Left ventricle myocardium inferior (tissue), 1 donor: ENCODE results near the gene AHSA1. TPM values are rescaled to one million over a fixed set of nuclear protein-coding genes. Genes with fewer than 3 reads are reported as not detected.

Source experiments
- DNase-seq: peaks from one replicate; pipeline ENCODE4 v3.0.0-alpha.2; 2020
- H3K27ac ChIP-seq: fragments of 200-600 bp; replicated peaks from 2 replicates; pipeline ENCODE4 v1.8.0; 2021
- H3K27me3 ChIP-seq: fragments of 200-600 bp; 2 replicates; pipeline ENCODE4 v1.8.0; 2021; ENCODE audit warnings: low read depth
- H3K36me3 ChIP-seq: fragments of 200-600 bp; 2 replicates; pipeline ENCODE4 v1.8.0; 2021
- H3K4me1 ChIP-seq: fragments of 200-600 bp; 2 replicates; pipeline ENCODE4 v1.8.0; 2021
- H3K4me3 ChIP-seq: fragments of 200-600 bp; 2 replicates; pipeline ENCODE4 v1.8.0; 2021; ENCODE audit warnings: mild to moderate bottlenecking, moderate library complexity
- H3K9me3 ChIP-seq: fragments of 200-600 bp; replicated peaks from 2 replicates; pipeline ENCODE4 v1.8.0; 2021
- intact Hi-C: fragments of 100-400 bp; cut with micrococcal nuclease; formaldehyde crosslinking; loops from one replicate; pipeline ENCODE4 v1.11.0; 2022
- total RNA-seq: library from RNA; stranded (reverse); fragmentation: NEBNext Ultra II Directional; extraction: Animal tissue kit (Norgen Biotek cat#: 25700); gene quantifications from one replicate; pipeline ENCODE4 v1.2.1, GENCODE V29; 2021
- TF ChIP-seq, protein P1 (sequence below): fragments of 200-600 bp; IDR thresholded peaks from 2 replicates; pipeline ENCODE4 v1.8.0; 2021; ENCODE audit warnings: antibody characterized with exemption, mild to moderate bottlenecking, borderline replicate concordance
- donor health status: DM: no; HTN: yes; CAD: no; lungs with severe emphysema.

The AHSA1 gene
- total RNA-seq, 1 donor from 2014 or later = 183 TPM

DNA sequence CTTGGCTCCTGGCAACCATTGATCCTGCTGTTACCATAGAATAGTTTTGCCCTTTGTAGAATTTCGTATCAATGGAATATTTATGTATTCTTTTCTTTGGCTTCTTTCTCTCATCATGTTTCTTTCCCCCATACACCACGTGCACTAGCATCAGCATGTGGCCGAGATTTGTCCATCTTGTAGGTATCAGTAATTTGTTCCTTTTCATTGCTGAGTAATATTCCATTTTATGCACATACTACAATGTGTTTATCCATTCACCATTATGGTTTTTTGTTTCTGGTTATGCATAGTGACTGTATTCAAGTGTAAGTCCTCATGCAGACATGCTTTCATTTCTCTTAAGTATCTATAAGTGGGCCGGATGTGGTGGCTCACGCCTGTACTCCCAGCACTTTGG, 45.2 kb downstream of the AHSA1 start:
- peaks cover 15% of the 10 kb centered on the region for H3K9me3 ChIP-seq
- H3K36me3 ChIP-seq = peaks cover 17% of the 10 kb centered on the region
- TF ChIP-seq, protein P1, sequence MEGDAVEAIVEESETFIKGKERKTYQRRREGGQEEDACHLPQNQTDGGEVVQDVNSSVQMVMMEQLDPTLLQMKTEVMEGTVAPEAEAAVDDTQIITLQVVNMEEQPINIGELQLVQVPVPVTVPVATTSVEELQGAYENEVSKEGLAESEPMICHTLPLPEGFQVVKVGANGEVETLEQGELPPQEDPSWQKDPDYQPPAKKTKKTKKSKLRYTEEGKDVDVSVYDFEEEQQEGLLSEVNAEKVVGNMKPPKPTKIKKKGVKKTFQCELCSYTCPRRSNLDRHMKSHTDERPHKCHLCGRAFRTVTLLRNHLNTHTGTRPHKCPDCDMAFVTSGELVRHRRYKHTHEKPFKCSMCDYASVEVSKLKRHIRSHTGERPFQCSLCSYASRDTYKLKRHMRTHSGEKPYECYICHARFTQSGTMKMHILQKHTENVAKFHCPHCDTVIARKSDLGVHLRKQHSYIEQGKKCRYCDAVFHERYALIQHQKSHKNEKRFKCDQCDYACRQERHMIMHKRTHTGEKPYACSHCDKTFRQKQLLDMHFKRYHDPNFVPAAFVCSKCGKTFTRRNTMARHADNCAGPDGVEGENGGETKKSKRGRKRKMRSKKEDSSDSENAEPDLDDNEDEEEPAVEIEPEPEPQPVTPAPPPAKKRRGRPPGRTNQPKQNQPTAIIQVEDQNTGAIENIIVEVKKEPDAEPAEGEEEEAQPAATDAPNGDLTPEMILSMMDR = no peak
- H3K4me1 ChIP-seq = peaks cover 13% of the 10 kb centered on the region
- H3K4me3 ChIP-seq = no peak overlapping the region
- H3K27ac ChIP-seq = no peak overlapping the region
- H3K27me3 ChIP-seq = peaks cover 36% of the 10 kb centered on the region
- DNase-seq = no peak
- intact Hi-C loops = no loop called here

GRCh38 chr14:77505031-77505430, 47.1 kb downstream of the AHSA1 start:
- intact Hi-C loops = no loop called here
- no peaks in the 10 kb centered on the region for H3K4me1 ChIP-seq
- peaks cover 35% of the 10 kb centered on the region for H3K36me3 ChIP-seq
- TF ChIP-seq, protein P1 = no peak
- no peak overlapping the region for H3K27ac ChIP-seq
- H3K27me3 ChIP-seq = peaks cover 17% of the 10 kb centered on the region
- DNase-seq = no peak
- H3K4me3 ChIP-seq = no peak overlapping the region
- peaks cover 15% of the 10 kb centered on the region for H3K9me3 ChIP-seq

GRCh38 chr14:77507762-77508161, 49.9 kb downstream of the AHSA1 start:
- no peak overlapping the region for H3K4me3 ChIP-seq
- H3K27me3 ChIP-seq = no peaks in the 10 kb centered on the region
- H3K9me3 ChIP-seq = peaks cover 15% of the 10 kb centered on the region
- DNase-seq = no peak
- intact Hi-C loops = no loop called here
- peaks cover 62% of the 10 kb centered on the region for H3K36me3 ChIP-seq
- no peak overlapping the region for H3K27ac ChIP-seq
- no peaks in the 10 kb centered on the region for H3K4me1 ChIP-seq
- TF ChIP-seq, protein P1 = no peak

- Histone ChIP-seq H3K4me1 (no peaks in the 10 kb centered on the region), H3K4me3 (no peak overlapping the region), H3K27ac (no peak overlapping the region), H3K36me3 (peaks cover 61% of the 10 kb centered on the region), H3K9me3 (peaks cover 11% of the 10 kb centered on the region), H3K27me3 (no peaks in the 10 kb centered on the region)
- no peak for DNase-seq
- intact Hi-C loops = no loop called here
- TF ChIP-seq, protein P1 = no peak
Measured at GRCh38 chr14:77508249-77508648, 50.4 kb downstream of the AHSA1 start.

DNA sequence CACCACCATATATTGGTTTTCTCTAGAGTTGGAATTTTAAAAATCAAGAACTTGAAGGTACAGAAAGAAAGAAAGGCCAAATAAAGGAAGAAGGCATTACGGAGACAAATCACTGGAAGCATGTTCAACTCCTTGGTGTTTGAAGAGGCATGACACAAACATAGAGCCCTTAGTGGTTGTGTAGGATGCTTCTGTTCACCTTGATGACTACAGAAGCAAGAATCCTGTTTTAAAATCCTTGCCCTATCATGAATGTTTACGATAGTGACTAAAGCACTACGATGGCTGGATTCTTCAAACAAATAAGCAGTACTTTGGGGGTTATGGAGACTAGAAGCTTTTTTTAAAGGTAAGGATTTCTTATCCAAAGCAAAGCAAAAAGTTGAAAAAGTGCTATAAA, 51.0 kb downstream of the AHSA1 start:
- Histone ChIP-seq H3K36me3 (peaks cover 57% of the 10 kb centered on the region), H3K4me3 (no peak overlapping the region), H3K27me3 (no peaks in the 10 kb centered on the region), H3K4me1 (no peaks in the 10 kb centered on the region), H3K27ac (no peak overlapping the region), H3K9me3 (peaks cover 5% of the 10 kb centered on the region)
- TF ChIP-seq, protein P1 = no peak
- DNase-seq = no peak
- intact Hi-C loops = no loop called here

GRCh38 chr14:77509366-77509765, 51.5 kb downstream of the AHSA1 start:
- Histone ChIP-seq H3K4me1 (no peaks in the 10 kb centered on the region), H3K27me3 (no peaks in the 10 kb centered on the region), H3K27ac (no peak overlapping the region), H3K9me3 (no peaks in the 10 kb centered on the region), H3K36me3 (peaks cover 59% of the 10 kb centered on the region), H3K4me3 (no peak overlapping the region)
- DNase-seq = no peak
- intact Hi-C loops = no loop called here
- TF ChIP-seq, protein P1 = no peak
